ENCODE results near the gene PNPLA3.
"Not testable (repeated sequence)": the region's sequence is repeated elsewhere in the genome, so short reads cannot be mapped to it uniquely, and the experiment has no call there.

The PNPLA3 gene

GRCh38 chr22:43889860-43890253 is 33.7 kb upstream of the PNPLA3 start:
- DNase-seq: peak; percentile 50

- no peak for DNase-seq
These were observed 32.7 kb upstream of the PNPLA3 start for GRCh38 chr22:43890901-43891331.

GRCh38 chr22:43891360-43892182 is 32.0 kb upstream of the PNPLA3 start, which contains the start of gene PNPLA5:
Gene PNPLA5, minus strand, starts transcription at chr22:43892013. Its CDS starts 133 bp downstream, at chr22:43891880.
- DNase-seq: no peak

- no peak for DNase-seq
These were observed 31.3 kb upstream of the PNPLA3 start for GRCh38 chr22:43892183-43892894.

- DNase-seq: no peak
These were observed 30.3 kb upstream of the PNPLA3 start for GRCh38 chr22:43893266-43893665.

GRCh38 chr22:43894122-43894521 is 29.5 kb upstream of the PNPLA3 start:
- no peak for DNase-seq

GRCh38 chr22:43895986-43896645 is 27.5 kb upstream of the PNPLA3 start:
- no peak for DNase-seq

- DNase-seq: peak; percentile 41
These were observed 25.8 kb upstream of the PNPLA3 start for GRCh38 chr22:43897751-43898261.

GRCh38 chr22:43900206-43900605 is 23.4 kb upstream of the PNPLA3 start:
- no peak for DNase-seq

GRCh38 chr22:43901976-43902643 is 21.5 kb upstream of the PNPLA3 start:
- peak; percentile 94 for DNase-seq

- not testable (repeated sequence) for DNase-seq
These were observed 20.6 kb upstream of the PNPLA3 start for GRCh38 chr22:43903033-43903432.

- DNase-seq: not testable (repeated sequence)
These were observed 19.2 kb upstream of the PNPLA3 start for GRCh38 chr22:43904412-43904811.

- no peak for DNase-seq
These were observed 17.9 kb upstream of the PNPLA3 start for GRCh38 chr22:43905681-43906080.

- no peak for DNase-seq
These were observed 13.9 kb upstream of the PNPLA3 start for GRCh38 chr22:43909708-43910107.

- DNase-seq: no peak
These were observed 13.4 kb upstream of the PNPLA3 start for GRCh38 chr22:43910178-43910695.

- DNase-seq: no peak
These were observed 12.3 kb upstream of the PNPLA3 start for GRCh38 chr22:43911351-43911750.

- DNase-seq: peak; percentile 27
These were observed 6.1 kb upstream of the PNPLA3 start for GRCh38 chr22:43917521-43917920.

- DNase-seq: peak; percentile 87
These were observed 4.3 kb upstream of the PNPLA3 start for GRCh38 chr22:43919106-43919973.

GRCh38 chr22:43921370-43921769 is 2.2 kb upstream of the PNPLA3 start:
- DNase-seq: peak; percentile 74

- DNase-seq: no peak
These were observed 1.5 kb upstream of the PNPLA3 start for GRCh38 chr22:43922123-43922522.

GRCh38 chr22:43923191-43923590 is 414 bp upstream of the PNPLA3 start:
- DNase-seq: no peak

Data from HCEC 1CT (cell line).